HepG2 (cell line): ENCODE measurements around the gene CDC6.

ENCODE experiments used
- ZNF24 ChIP-seq: fragments of 450-650 bp; IDR thresholded peaks from 2 replicates; pipeline ENCODE4 v1.6.1; 2017; ENCODE audit warnings: antibody characterized with exemption, mild to moderate bottlenecking
- ZNF766 ChIP-seq: sonication (generic); formaldehyde crosslinking; IDR thresholded peaks from 2 replicates; pipeline ENCODE4 v1.5.0; 2020; ENCODE audit warnings: missing genetic modification reagents, borderline replicate concordance
- TF ChIP-seq, protein P1 (sequence below): sonication (generic); formaldehyde crosslinking; IDR thresholded peaks from 2 replicates; pipeline ENCODE4 v1.5.0; 2020; ENCODE audit warnings: mild to moderate bottlenecking, missing genetic modification reagents, moderate library complexity

DNA sequence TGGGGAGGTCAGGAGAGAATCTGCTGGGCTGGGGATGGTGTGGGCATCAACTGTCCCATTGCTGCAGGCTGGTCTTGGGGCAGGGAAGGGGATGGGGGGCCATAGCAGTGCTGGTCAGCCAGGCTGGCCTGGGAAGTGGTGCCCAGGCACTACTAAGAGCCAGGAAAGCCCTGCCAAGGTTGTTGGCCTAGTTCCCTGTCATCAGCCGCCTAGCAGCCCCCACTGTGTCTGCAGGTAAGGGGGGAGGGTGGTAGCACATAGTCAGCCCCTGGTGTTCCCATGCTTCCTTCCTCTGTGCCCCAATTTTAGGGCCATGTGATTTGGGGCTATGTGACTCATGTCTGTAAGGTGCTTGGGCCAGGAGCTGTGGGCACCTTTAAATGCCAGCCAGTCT is 59.1 kb downstream of the CDC6 start:
- TF ChIP-seq ZNF766 (CRISPR knock-in tag) = no peak
- TF ChIP-seq, protein P1, sequence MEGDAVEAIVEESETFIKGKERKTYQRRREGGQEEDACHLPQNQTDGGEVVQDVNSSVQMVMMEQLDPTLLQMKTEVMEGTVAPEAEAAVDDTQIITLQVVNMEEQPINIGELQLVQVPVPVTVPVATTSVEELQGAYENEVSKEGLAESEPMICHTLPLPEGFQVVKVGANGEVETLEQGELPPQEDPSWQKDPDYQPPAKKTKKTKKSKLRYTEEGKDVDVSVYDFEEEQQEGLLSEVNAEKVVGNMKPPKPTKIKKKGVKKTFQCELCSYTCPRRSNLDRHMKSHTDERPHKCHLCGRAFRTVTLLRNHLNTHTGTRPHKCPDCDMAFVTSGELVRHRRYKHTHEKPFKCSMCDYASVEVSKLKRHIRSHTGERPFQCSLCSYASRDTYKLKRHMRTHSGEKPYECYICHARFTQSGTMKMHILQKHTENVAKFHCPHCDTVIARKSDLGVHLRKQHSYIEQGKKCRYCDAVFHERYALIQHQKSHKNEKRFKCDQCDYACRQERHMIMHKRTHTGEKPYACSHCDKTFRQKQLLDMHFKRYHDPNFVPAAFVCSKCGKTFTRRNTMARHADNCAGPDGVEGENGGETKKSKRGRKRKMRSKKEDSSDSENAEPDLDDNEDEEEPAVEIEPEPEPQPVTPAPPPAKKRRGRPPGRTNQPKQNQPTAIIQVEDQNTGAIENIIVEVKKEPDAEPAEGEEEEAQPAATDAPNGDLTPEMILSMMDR (CRISPR knock-in tag) = no peak
- no peak for TF ChIP-seq ZNF24
